ENCODE results near the gene SSB.
A peak's percentile ranks its signal among the peaks of the same experiment; 100 is the strongest.
"Not testable (repeated sequence)": the region's sequence is repeated elsewhere in the genome, so short reads cannot be mapped to it uniquely, and the experiment has no call there.

SSB gene

GRCh38 chr2:169759987-169760386 is 38.7 kb upstream of the SSB start:
- TF ChIP-seq, protein P1, sequence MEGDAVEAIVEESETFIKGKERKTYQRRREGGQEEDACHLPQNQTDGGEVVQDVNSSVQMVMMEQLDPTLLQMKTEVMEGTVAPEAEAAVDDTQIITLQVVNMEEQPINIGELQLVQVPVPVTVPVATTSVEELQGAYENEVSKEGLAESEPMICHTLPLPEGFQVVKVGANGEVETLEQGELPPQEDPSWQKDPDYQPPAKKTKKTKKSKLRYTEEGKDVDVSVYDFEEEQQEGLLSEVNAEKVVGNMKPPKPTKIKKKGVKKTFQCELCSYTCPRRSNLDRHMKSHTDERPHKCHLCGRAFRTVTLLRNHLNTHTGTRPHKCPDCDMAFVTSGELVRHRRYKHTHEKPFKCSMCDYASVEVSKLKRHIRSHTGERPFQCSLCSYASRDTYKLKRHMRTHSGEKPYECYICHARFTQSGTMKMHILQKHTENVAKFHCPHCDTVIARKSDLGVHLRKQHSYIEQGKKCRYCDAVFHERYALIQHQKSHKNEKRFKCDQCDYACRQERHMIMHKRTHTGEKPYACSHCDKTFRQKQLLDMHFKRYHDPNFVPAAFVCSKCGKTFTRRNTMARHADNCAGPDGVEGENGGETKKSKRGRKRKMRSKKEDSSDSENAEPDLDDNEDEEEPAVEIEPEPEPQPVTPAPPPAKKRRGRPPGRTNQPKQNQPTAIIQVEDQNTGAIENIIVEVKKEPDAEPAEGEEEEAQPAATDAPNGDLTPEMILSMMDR (IDR thresholded peaks at IDR 0.05; ENCODE audit: low read depth, low read length, missing control alignments), result no peak
- H3K4me3 ChIP-seq (replicated peaks; ENCODE audit: low read depth, low read length), result no peak overlapping the region
- DNase-seq (ENCODE audit: extremely low read depth, low read depth), result no peak

DNA sequence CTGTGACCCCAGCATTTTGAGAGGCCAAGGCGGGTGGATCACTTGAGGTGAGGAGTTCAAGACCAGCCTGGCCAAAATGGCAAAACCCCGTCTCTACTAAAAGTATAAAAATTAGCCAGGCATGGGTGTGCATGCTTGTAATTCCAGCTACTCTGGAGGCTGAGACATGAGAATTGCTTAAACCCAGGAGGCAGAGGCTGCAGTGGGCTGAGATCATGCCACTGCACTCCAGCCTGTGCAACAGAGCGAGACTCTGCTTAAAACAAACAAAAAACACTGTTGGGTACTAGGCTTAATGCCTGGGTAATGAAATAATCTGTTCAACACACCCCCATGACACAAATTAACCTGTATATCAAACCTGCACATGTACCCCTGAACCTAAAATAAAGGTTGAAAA is 37.9 kb upstream of the SSB start:
- not testable (repeated sequence) for DNase-seq (ENCODE audit: extremely low read depth, low read depth); H3K4me3 ChIP-seq (replicated peaks; ENCODE audit: low read depth, low read length)

- TF ChIP-seq, protein P1 (IDR thresholded peaks at IDR 0.05; ENCODE audit: low read depth, low read length, missing control alignments), result no peak
- no peak overlapping the region for H3K4me3 ChIP-seq (replicated peaks; ENCODE audit: low read depth, low read length)
- DNase-seq (ENCODE audit: extremely low read depth, low read depth), result no peak
Measured at GRCh38 chr2:169761251-169761969, 37.3 kb upstream of the SSB start.

DNA sequence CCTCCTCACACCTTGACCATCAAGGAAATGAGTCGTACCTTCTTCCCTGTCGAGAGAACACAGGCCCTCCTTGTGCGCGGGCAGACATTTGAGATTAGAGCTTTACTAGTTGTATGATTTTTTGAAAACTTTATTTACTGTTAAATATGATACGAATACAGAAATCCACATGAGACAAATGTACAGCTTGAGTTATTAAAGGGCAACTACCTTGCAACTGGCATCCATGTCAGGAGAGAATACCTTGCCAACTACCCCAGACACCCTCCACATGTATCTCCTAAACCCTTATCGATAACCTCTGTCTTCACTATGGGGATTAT is 36.7 kb upstream of the SSB start:
- no peak for DNase-seq (ENCODE audit: extremely low read depth, low read depth)
- no peak overlapping the region for H3K4me3 ChIP-seq (replicated peaks; ENCODE audit: low read depth, low read length)
- TF ChIP-seq, protein P1 (IDR thresholded peaks at IDR 0.05; ENCODE audit: low read depth, low read length, missing control alignments), result no peak

- TF ChIP-seq, protein P1 (IDR thresholded peaks at IDR 0.05; ENCODE audit: low read depth, low read length, missing control alignments), result no peak
- peak; percentile 41 for DNase-seq (ENCODE audit: extremely low read depth, low read depth)
- no peak overlapping the region for H3K4me3 ChIP-seq (replicated peaks; ENCODE audit: low read depth, low read length)
Measured at GRCh38 chr2:169765523-169765922, 33.1 kb upstream of the SSB start.

DNA sequence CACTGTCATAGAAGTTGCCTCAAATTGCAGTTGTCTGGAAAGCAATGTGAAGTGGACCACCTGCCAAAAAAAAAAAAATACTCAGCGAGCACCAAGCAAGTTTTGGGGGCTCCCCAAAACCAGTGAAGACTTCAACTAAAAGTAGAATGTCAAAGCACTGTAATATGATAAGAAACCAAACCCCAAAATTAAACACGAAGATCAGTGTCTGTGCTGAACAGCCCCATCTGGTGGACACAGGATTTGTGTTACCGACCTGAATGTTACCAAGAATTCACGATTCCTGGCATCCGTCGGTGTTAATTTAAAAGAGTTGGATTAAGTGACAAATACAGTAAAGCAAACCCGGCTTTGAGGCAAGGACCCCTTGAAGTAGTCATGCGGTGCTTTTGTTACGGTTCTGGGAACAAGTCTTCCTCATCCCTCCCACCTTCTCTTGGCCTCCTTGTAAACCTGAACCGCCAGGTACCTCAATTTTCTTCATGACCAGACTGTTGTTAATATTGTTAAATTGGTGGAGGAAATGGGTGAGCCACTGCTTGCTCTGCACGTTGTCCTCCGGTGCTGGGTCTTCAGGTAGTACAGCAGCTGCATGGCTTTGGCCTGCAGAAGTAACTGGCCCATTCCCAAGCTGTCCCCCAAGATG is 31.3 kb upstream of the SSB start:
- peak; percentile 29 for DNase-seq (ENCODE audit: extremely low read depth, low read depth)
- H3K4me3 ChIP-seq (replicated peaks; ENCODE audit: low read depth, low read length), result no peak overlapping the region
- TF ChIP-seq, protein P1 (IDR thresholded peaks at IDR 0.05; ENCODE audit: low read depth, low read length, missing control alignments), result peak; percentile 71

DNA sequence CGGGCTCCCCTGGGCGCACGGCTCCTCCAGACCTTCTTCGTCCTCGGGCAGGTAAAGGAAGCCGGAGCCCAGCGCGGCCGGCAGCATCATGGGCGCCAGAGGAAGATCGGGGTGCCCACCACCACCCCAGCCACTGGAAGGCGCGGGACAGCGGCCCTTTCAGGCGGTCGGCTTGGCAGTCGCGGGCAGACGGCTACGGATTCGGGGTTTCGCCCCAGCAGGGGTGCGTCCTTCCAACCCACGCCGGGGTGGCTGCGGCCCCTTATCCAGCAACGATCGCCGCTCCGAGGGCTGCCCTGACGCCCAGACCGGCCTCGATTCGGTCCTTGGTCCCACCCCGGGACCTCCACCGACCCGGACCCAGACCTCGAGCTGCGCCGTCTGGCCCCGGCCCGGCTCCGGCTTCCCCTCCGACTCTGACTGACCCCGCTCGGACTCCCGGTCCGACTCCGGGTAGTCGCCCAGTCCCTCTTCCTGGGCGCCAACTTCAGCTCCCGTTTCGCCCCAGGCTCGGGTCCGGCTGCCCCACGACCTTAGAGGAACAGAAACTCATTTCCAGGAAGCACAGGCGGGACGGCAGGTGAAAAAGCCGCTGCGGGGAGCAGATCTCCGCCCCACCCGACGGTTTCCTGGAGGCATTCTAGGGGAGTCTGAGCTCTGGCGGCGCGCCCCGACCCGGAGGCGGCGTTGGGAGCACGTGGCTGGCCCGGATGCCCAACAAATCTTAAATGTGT is 30.2 kb upstream of the SSB start:
- TF ChIP-seq, protein P1 (IDR thresholded peaks at IDR 0.05; ENCODE audit: low read depth, low read length, missing control alignments), result no peak
- DNase-seq (ENCODE audit: extremely low read depth, low read depth), result no peak
- peak overlapping the region; percentile 29 for H3K4me3 ChIP-seq (replicated peaks; ENCODE audit: low read depth, low read length)
